ENCODE measurements around the gene HCFC1. TPM values are rescaled to one million over a fixed set of nuclear protein-coding genes. Genes with fewer than 3 reads are reported as not detected.

HCFC1 gene
- total RNA-seq, 1 experiment from 2014 or later = 77.7 TPM

DNA sequence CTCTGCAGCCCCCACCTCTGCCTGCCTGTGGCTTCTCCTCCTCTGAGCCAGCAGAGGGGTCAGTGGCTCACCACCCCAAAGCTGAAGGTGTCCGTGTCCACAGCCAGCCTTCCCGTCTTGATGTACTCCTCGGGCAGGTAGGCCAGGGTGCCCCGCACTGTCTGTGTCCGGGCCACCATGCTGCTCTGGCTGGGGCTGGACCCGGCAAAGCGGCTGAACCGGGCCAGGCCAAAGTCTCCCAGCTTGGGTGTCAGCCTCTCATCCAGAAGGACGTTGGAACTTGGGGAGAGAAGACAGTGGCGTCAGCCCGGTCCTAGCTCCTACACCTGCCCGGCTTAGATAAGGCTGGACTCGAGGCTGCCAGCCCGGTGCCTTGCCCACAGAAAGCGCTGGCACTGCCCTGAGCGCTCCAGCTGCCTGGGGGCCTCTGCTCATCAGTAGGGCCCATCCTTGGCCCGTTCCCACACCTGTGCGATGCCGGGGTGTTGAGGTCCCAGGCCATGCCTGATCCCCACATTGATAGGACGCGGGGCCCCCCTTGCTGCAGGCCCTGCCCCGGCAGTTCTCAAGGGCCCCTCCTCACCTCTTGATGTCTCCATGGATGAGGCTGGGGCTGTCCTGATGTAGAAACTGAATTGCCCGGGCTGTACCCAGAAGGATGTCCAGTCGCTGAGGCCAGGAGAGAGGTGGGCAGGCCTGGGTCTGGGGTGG is 44.9 kb upstream of the HCFC1 start:
- no peaks in the 10 kb centered on the region for H3K9me3 Mint-ChIP-seq (ENCODE audit: low read depth, unreplicated experiment)
- CTCF ChIA-PET = no interaction called here
- H3K36me3 Mint-ChIP-seq (ENCODE audit: insufficient read depth, unreplicated experiment) = peaks cover 59% of the 10 kb centered on the region
- no peak overlapping the region for H3K27ac Mint-ChIP-seq (ENCODE audit: unreplicated experiment)
- no peak overlapping the region for H3K4me3 Mint-ChIP-seq (ENCODE audit: low read depth, unreplicated experiment)
- H3K4me1 Mint-ChIP-seq (ENCODE audit: low read depth, unreplicated experiment) = no peaks in the 10 kb centered on the region
- no peak for DNase-seq
- H3K27me3 Mint-ChIP-seq (ENCODE audit: unreplicated experiment) = no peaks in the 10 kb centered on the region
- TF ChIP-seq, protein P1, sequence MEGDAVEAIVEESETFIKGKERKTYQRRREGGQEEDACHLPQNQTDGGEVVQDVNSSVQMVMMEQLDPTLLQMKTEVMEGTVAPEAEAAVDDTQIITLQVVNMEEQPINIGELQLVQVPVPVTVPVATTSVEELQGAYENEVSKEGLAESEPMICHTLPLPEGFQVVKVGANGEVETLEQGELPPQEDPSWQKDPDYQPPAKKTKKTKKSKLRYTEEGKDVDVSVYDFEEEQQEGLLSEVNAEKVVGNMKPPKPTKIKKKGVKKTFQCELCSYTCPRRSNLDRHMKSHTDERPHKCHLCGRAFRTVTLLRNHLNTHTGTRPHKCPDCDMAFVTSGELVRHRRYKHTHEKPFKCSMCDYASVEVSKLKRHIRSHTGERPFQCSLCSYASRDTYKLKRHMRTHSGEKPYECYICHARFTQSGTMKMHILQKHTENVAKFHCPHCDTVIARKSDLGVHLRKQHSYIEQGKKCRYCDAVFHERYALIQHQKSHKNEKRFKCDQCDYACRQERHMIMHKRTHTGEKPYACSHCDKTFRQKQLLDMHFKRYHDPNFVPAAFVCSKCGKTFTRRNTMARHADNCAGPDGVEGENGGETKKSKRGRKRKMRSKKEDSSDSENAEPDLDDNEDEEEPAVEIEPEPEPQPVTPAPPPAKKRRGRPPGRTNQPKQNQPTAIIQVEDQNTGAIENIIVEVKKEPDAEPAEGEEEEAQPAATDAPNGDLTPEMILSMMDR (IDR thresholded peaks at IDR 0.05; ENCODE audit: unreplicated experiment) = no peak
- BruUV-seq (replicated peaks) = no TSS peak
- intact Hi-C loops (cut with micrococcal nuclease; ENCODE audit: unreplicated experiment) = no loop called here

DNA sequence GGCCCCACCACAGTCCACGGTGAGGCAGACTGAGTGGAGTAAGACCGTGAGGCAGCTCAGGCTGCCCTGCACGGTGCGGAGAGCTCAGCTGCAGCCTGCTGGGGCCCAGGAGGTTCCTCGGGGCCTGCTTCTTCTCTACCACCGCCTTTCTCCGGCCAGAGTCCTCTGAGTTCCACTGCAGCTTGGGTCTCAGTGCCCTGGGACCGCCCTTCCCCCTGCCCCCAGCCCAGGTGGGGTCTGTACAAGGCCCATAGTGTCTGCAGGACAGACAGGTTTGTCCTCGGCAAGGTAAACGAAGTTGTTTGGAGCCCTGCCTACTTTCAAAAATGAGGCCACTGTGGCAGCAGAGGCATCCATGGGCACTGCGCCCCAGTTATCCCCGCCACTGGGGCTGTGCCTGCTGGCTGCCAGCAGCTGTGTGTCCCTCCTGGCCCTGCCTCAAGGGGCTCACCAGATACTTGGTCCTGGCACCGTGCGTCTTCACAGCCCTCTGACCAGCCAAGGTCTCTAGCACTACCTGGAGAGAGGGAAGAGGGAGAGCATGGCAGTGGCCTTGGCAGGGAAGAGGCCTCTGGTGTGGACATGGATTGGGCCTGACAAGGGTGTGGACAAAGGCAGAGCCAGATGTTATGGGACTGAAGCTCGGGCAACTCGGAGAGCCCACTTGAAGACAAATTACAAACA is 44.1 kb upstream of the HCFC1 start:
- no peaks in the 10 kb centered on the region for H3K9me3 Mint-ChIP-seq (ENCODE audit: low read depth, unreplicated experiment)
- peaks cover 61% of the 10 kb centered on the region for H3K36me3 Mint-ChIP-seq (ENCODE audit: insufficient read depth, unreplicated experiment)
- no peak overlapping the region for H3K4me3 Mint-ChIP-seq (ENCODE audit: low read depth, unreplicated experiment)

DNA sequence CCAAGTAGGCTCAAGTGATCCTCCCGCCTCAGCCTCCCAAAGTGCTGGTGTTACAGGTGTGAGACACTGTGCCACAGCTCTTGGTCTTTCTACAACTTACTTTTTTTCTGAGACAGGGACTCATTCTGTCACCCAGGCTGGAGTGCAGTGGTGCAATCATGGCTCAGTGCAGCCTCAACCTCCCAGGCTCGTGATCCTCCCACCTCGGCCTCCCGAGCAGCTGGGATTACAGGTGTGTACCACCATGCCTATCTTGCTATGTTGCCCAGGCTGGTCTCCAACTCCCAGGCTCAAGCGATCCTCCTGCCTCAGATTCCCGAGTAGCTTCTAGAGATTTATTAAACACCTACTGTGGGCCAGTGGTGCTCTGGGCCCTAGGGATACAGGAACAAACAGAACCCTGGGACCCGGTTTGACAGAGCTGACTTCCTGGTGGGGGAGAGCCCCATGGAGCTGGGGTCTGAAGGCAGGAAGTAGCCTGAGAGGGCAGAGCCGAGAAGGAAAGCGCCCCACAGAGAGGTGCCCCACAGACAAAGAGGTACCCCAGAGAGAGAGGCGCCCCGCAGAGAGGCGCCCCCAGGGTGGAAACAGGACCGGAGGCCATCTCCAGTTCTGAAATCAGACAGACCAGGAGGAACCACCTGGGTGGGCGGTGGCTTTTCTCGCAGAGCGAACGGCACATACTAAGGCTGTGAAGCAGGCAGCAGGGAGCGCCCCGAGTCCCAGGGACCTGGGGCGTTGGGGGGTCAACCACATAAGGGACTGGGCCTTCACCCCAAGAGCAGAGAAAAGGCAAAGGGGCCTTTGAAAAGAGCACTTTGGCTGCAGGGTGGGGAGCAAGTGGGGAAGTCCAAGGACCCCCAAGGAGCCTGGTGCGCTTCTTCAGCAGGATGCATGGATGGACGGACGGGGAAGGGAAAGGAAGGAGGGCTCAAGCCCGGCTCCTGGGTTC is 43.1 kb upstream of the HCFC1 start:
- Mint-ChIP-seq H3K27ac (ENCODE audit: unreplicated experiment) (no peak overlapping the region), H3K27me3 (ENCODE audit: unreplicated experiment) (no peaks in the 10 kb centered on the region), H3K4me1 (ENCODE audit: low read depth, unreplicated experiment) (no peaks in the 10 kb centered on the region), H3K4me3 (ENCODE audit: low read depth, unreplicated experiment) (no peak overlapping the region), H3K36me3 (ENCODE audit: insufficient read depth, unreplicated experiment) (peaks cover 57% of the 10 kb centered on the region), H3K9me3 (ENCODE audit: low read depth, unreplicated experiment) (no peaks in the 10 kb centered on the region)
- CTCF ChIA-PET = no interaction called here
- intact Hi-C loops (cut with micrococcal nuclease; ENCODE audit: unreplicated experiment) = no loop called here
- DNase-seq = no peak
- TF ChIP-seq, protein P1 (IDR thresholded peaks at IDR 0.05; ENCODE audit: unreplicated experiment) = no peak
- no TSS peak for BruUV-seq (replicated peaks)

More for the DNA sequence above, 44.1 kb upstream of the HCFC1 start:
- no TSS peak for BruUV-seq (replicated peaks)
- H3K27ac Mint-ChIP-seq (ENCODE audit: unreplicated experiment) = peak overlapping the region; percentile 8
- no peak for DNase-seq
- CTCF ChIA-PET = interaction anchor here (0.6 kb wide), 1 partner anchor 38 kb away, joined by 6 read pairs; no protein-coding TSS in a partner anchor
- intact Hi-C loops (cut with micrococcal nuclease; ENCODE audit: unreplicated experiment) = no loop called here
- no peaks in the 10 kb centered on the region for H3K27me3 Mint-ChIP-seq (ENCODE audit: unreplicated experiment)
- TF ChIP-seq, protein P1 (IDR thresholded peaks at IDR 0.05; ENCODE audit: unreplicated experiment) = no peak
- H3K4me1 Mint-ChIP-seq (ENCODE audit: low read depth, unreplicated experiment) = no peaks in the 10 kb centered on the region

DNA sequence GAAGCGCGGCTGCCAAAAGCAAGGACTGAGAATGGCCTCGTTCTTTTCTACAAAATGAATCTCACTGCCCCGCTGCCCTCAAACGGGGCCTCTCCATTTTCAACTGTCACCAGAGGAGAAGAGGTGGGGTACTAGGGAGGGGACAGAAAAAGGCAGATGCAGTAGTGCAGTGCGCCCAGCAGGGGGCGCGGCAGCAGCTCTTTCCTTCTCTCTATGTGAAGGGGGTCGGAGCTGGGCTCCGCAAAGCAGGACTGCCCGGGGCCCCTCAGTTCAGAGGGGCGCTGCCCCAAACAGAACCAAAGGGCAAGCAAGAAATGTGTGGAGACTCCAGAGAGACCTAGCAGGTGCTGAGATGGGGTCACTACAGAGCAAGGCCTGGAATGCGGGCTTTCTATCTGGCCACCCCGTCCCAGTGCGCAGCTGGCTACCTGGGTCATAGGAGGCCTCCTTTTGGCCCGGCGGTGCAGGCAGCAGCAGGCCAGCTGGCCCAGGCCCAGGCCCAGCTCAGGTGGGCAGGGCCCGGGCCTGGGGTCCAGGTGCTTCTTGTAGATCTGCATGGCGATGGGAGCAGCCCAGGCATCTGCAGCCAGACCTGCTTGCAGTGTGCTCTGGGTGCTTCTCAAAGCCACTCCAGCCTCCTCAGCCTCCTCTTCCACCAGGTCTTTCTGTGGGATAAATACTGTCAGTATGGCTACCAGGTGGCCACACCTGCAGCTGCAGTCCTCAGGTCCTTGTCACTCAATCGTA is 42.2 kb upstream of the HCFC1 start:
- intact Hi-C loops (cut with micrococcal nuclease; ENCODE audit: unreplicated experiment) = no loop called here
- no peaks in the 10 kb centered on the region for H3K9me3 Mint-ChIP-seq (ENCODE audit: low read depth, unreplicated experiment)

More for the DNA sequence above, 42.2 kb upstream of the HCFC1 start:
- Mint-ChIP-seq H3K4me3 (ENCODE audit: low read depth, unreplicated experiment) (no peak overlapping the region), H3K27ac (ENCODE audit: unreplicated experiment) (no peak overlapping the region), H3K4me1 (ENCODE audit: low read depth, unreplicated experiment) (no peaks in the 10 kb centered on the region), H3K36me3 (ENCODE audit: insufficient read depth, unreplicated experiment) (peaks cover 59% of the 10 kb centered on the region), H3K27me3 (ENCODE audit: unreplicated experiment) (no peaks in the 10 kb centered on the region)
- peak; percentile 38 for DNase-seq
- TF ChIP-seq, protein P1 (IDR thresholded peaks at IDR 0.05; ENCODE audit: unreplicated experiment) = peak; percentile 95
- CTCF ChIA-PET = no interaction called here
- no TSS peak for BruUV-seq (replicated peaks)
